ENCODE data around the gene SUPT5H. TPM values are rescaled to one million over a fixed set of nuclear protein-coding genes. Genes with fewer than 3 reads are reported as not detected.

The SUPT5H gene
- total and polyA plus RNA-seq, 2 of the 4 experiments (the other 2 are of a cell fraction): 75.3 to 116 TPM

DNA sequence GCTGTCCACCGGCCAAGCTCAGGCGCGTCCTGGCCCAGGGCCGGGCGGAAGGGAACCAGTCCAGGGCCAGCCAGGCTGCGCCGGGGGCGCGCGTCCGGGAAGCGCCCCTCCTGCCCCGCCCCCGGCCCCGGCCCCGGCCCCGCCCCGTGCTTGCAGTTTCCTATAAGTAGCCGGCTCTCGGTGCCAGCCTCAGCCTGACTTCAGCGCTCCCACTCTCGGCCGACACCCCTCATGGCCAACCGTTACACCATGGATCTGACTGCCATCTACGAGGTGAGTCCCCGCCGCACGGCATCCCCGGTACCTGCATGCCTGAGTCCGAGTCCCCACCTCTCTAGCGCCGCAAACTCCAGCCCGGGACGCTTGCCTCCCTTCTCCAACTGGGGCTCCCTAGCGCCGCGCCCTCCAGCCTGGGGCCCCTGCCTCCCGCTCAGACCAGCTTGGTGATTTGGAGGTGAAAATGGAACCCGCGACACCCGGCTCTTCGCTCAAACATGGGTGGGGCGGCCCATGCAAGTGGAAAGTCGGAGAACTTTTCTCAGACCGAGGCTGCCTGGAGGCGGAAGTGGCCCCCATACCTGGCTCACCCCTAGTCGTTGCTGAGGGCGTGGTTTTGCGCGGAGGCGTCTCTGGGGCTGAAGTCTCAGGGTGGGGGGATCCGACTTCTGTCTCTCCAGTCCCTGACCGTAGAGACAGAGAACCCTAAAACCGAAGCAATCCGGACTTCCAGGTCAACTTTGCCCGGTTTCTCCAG lies 38.5 kb upstream of the SUPT5H start, which contains the start of gene ZFP36:
Gene ZFP36 (plus strand): TSS at position 192 of the 754 bp plus-strand sequence. CDS start 58 bp downstream, at position 250.
- Histone ChIP-seq H4K8ac (ENCODE audit: low read depth in 2 of 2, low read length in 2 of 2) (peak within 1 kb of the TSS; percentile 59 to 64; a peak in 3 of 4 replicates), H3K56ac (ENCODE audit: extremely low read depth, insufficient read depth, low read length) (peak within 1 kb of the TSS; percentile 47), H2AK9ac (replicated peaks; ENCODE audit: low read depth, low read length, poor library complexity) (peak within 1 kb of the TSS; percentile 98), H2AK5ac (ENCODE audit: low read depth, low read length) (peak within 1 kb of the TSS; percentile 91), H4K5ac (ENCODE audit: low read depth, low read length) (peak within 1 kb of the TSS; percentile 86), H3K9me1 (ENCODE audit: insufficient read depth, low read length) (peaks cover 6% of the 10 kb centered on the region), H3K9ac (ENCODE audit: low read depth, low read length) (peak within 1 kb of the TSS; percentile 93), H2BK5ac (ENCODE audit: low read depth, low read length, poor library complexity, severe bottlenecking) (peak within 1 kb of the TSS; percentile 91), H2AFZ (replicated peaks; ENCODE audit: low read length, poor library complexity) (peak within 1 kb of the TSS; percentile 84), H4K20me1 (ENCODE audit: insufficient read depth, low read length) (peaks cover 31% of the 10 kb centered on the region), H3K14ac (replicated peaks; ENCODE audit: low read depth, low read length) (peak within 1 kb of the TSS; percentile 98), H2BK120ac (ENCODE audit: low read depth, low read length) (peak within 1 kb of the TSS; percentile 90), H3K36me3 (ENCODE audit: control insufficient read depth, insufficient read depth, low read length) (peaks cover 15% of the 10 kb centered on the region), H3K9me3 (ENCODE audit: control insufficient read depth, insufficient read depth, low read length) (no peaks in the 10 kb centered on the region), H3K4ac (ENCODE audit: low read depth, low read length) (peak within 1 kb of the TSS; percentile 95), H3K23ac (ENCODE audit: low read depth, low read length) (peak within 1 kb of the TSS; percentile 94), H2BK15ac (ENCODE audit: low read depth, low read length) (peak within 1 kb of the TSS; percentile 82; the same call in 2 of the 3 replicates), H3K4me3 (ENCODE audit: insufficient read depth, low read depth, low read length) (peak within 1 kb of the TSS; percentile 68), H3K18ac (ENCODE audit: low read depth, low read length) (peak within 1 kb of the TSS; percentile 94), H2BK20ac (ENCODE audit: low read depth, low read length) (peak within 1 kb of the TSS; percentile 64; the same call in 1 of the 2 replicates), H3K79me1 (ENCODE audit: low read depth in 1 of 2, low read length in 2 of 2) (peaks cover 0 to 37% of the 10 kb centered on the region in 2 experiments; a peak in 2 of 4 replicates), H3K4me2 (ENCODE audit: low read depth, low read length) (peak within 1 kb of the TSS; percentile 93), H3K27ac (ENCODE audit: insufficient read depth, low read length) (peak within 1 kb of the TSS; percentile 92), H4K91ac (ENCODE audit: insufficient read depth, low read depth, low read length) (peak within 1 kb of the TSS; percentile 91), H3K4me1 (ENCODE audit: control insufficient read depth, insufficient read depth, low read length) (peaks cover 31% of the 10 kb centered on the region), H3K27me3 (ENCODE audit: control insufficient read depth, insufficient read depth, low read length) (no peaks in the 10 kb centered on the region)
- POLR2A ChIA-PET (ENCODE audit: unreplicated experiment): interaction anchor here (0.6 to 1.9 kb wide), 4 partner anchors 9 to 29 kb away, joined by 3 to 14 read pairs (median 4); partner anchors contain the start of genes MED29, PAF1 and RPS16
- ATAC-seq (ENCODE audit: low read depth) (peak; percentile 19), DNase-seq (peak; percentile 83)
- dilution Hi-C loops (cut with HindIII; ENCODE audit: low sequenced_read_pairs, unreplicated experiment): no loop called here
- WGBS, 2 experiments (ENCODE audit: extremely low coverage in 2 of 2, insufficient read length in 1 of 2): 4% methylated on average over 10 of the region's 56 CpGs; no CpG with 5 or more reads in 1 of the 2 experiments
- CTCF ChIA-PET: no interaction called here
- BruUV-seq (replicated peaks): TSS peak; percentile 71
- TF ChIP-seq, protein P1, sequence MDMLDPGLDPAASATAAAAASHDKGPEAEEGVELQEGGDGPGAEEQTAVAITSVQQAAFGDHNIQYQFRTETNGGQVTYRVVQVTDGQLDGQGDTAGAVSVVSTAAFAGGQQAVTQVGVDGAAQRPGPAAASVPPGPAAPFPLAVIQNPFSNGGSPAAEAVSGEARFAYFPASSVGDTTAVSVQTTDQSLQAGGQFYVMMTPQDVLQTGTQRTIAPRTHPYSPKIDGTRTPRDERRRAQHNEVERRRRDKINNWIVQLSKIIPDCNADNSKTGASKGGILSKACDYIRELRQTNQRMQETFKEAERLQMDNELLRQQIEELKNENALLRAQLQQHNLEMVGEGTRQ (IDR thresholded peaks at IDR 0.05; ENCODE audit: low read depth, low read length): peak; percentile 63
- peak; percentile 2; the same call in 1 of the 2 replicates for TF ChIP-seq BHLHE40 (IDR thresholded peaks at IDR 0.05; ENCODE audit: low read depth, low read length)
- TF ChIP-seq, protein P2, sequence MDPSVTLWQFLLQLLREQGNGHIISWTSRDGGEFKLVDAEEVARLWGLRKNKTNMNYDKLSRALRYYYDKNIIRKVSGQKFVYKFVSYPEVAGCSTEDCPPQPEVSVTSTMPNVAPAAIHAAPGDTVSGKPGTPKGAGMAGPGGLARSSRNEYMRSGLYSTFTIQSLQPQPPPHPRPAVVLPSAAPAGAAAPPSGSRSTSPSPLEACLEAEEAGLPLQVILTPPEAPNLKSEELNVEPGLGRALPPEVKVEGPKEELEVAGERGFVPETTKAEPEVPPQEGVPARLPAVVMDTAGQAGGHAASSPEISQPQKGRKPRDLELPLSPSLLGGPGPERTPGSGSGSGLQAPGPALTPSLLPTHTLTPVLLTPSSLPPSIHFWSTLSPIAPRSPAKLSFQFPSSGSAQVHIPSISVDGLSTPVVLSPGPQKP (IDR thresholded peaks at IDR 0.05; ENCODE audit: borderline replicate concordance, low read depth, low read length): no peak
- TF ChIP-seq CHD1 (IDR thresholded peaks at IDR 0.05; ENCODE audit: low read depth, low read length): peak; percentile 99
- TF ChIP-seq POLR2A (IDR thresholded peaks at IDR 0.05; ENCODE audit: low read depth, low read length): peak; percentile 98
- TF ChIP-seq MXI1 (IDR thresholded peaks at IDR 0.05; ENCODE audit: borderline replicate concordance, low read depth, low read length): no peak; the same call in 1 of the 2 replicates
- TF ChIP-seq MAZ (IDR thresholded peaks at IDR 0.05; ENCODE audit: borderline replicate concordance, low read depth, low read length): peak; percentile 75
- peak; percentile 35 for TF ChIP-seq RCOR1 (IDR thresholded peaks at IDR 0.05; ENCODE audit: insufficient replicate concordance, low read length)
- TF ChIP-seq NFE2L2 (IDR thresholded peaks at IDR 0.05; ENCODE audit: low read depth, low read length): peak; percentile 25; the same call in 1 of the 2 replicates
- in situ Hi-C loops (cut with MboI; ENCODE audit: low sequenced_read_pairs): no loop called here
- intact Hi-C loops (cut with micrococcal nuclease): no loop called here
